Stimulated activated CD8-positive, alpha-beta memory T cell treated with anti-CD3 and anti-CD28 coated beads, Interleukin-12 subunit alpha, Interleukin-12 subunit beta, amount 100 ng/mL, for 1 hour (primary cell): Measurements from ENCODE around the gene IQCH.
"Not testable (repeated sequence)": the region's sequence is repeated elsewhere in the genome, so short reads cannot be mapped to it uniquely, and the experiment has no call there.

Source experiments
- DNase-seq: peaks from one replicate; pipeline ENCODE4 v3.0.0-alpha.2; 2020; ENCODE audit warnings: low read depth

Gene IQCH

GRCh38 chr15:67358812-67359211 is 104.2 kb downstream of the IQCH start:
- no peak for DNase-seq

- DNase-seq, result no peak
These were observed 105.0 kb downstream of the IQCH start for GRCh38 chr15:67359431-67360079.

- DNase-seq, result no peak
These were observed 106.5 kb downstream of the IQCH start for GRCh38 chr15:67361100-67361499.

GRCh38 chr15:67363712-67364111 is 109.1 kb downstream of the IQCH start:
- DNase-seq, result not testable (repeated sequence)

- no peak for DNase-seq
These were observed 111.4 kb downstream of the IQCH start for GRCh38 chr15:67365994-67366393.

GRCh38 chr15:67366904-67367303 is 112.3 kb downstream of the IQCH start:
- no peak for DNase-seq

GRCh38 chr15:67369359-67369998 is 114.9 kb downstream of the IQCH start:
- no peak for DNase-seq

- no peak for DNase-seq
These were observed 115.8 kb downstream of the IQCH start for GRCh38 chr15:67370206-67370954.

DNA sequence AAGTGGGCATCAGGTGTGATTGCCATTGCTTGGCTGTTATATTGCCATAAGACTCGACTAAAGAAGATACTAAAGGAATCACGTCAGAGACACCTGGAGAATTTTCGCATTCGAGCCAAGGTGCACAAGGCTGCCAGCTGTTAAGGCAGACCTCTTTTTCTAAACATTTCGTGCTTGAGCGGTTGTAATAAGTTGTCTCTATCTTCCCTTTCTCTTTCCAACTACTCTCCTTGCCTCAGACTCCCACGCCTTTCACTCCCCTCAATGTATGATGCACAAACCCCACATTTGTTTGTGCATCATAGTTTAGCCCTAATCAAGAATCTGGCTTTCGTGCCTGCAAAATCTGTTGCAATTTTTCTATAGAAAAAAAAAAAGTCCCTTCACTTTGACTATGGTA is 118.0 kb downstream of the IQCH start:
- no peak for DNase-seq

DNA sequence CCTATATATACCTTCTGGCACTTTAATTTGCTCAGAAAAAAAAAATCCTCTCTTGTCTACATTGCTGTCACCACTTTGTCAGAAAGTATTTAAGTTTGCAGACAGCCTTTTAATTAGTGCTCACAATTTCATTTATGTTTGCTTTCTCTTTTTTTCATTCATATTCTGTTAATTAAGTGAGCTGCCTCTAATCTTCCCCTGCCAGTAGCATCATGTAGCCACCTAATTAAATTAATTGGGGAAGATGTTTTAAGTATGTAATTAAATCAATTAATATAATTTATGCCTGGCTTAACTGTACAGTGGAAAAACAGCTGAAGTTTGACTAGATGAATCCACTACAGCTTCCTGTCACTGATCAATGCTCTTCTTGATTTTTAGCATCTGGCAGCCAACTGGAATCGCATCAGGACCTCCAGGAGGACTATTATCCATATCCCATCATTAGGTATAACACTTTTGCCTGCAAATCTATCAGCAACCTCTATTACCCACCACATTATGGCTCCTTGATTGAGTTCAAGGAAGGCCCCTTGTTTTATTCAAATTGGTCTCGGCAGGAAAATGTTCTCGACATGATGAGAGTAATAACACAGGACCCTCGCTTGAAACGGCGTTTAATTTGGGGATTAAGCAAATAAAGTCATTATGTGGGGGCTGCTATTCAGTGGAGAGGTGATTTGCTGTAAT is 118.5 kb downstream of the IQCH start:
- DNase-seq, result no peak

- DNase-seq, result no peak
These were observed 119.4 kb downstream of the IQCH start for GRCh38 chr15:67373971-67374370.

GRCh38 chr15:67379530-67379929 is 124.9 kb downstream of the IQCH start:
- no peak for DNase-seq

DNA sequence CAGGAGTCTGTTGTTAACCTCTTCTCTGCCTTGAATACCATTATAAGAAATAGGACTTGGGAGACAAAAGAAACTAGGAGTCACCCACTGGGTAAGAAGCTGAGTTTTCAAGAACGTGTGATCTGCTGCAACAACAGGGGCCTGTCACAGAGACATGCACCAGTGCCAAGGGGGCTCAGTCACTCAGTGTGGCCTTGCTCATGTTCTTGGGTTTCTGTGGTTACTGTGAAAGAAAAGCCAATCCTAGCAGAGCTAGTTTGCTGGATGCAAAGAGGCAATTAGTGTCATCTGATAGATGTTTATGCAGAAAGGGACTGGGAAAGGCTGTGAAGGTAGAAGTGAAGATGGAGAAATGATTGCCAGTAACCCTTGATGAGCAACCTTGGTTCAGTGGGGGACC is 126.3 kb downstream of the IQCH start:
- no peak for DNase-seq

- no peak for DNase-seq
These were observed 126.9 kb downstream of the IQCH start for GRCh38 chr15:67381416-67382045.

GRCh38 chr15:67382723-67383122 is 128.1 kb downstream of the IQCH start:
- no peak for DNase-seq

DNA sequence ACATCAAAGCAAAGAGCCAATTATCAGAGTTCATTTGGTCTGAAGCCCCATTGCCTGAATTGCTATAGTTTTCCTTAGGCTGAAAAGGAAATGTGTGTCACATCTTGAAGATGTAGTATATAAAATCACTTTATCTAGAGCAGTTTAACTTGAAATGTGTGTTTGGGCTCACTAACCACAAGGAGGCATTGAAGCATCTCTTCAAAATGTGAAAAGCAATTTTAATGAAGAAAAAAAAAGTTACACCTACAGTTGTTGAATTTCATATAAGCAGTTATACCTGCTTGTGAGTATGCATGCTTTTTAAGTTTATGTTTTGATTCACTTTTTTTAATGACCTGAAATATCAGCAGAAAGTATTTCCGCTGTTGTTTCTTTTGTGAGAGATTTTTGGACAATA is 129.3 kb downstream of the IQCH start:
- DNase-seq, result no peak

GRCh38 chr15:67384761-67385160 is 130.2 kb downstream of the IQCH start:
- no peak for DNase-seq

DNA sequence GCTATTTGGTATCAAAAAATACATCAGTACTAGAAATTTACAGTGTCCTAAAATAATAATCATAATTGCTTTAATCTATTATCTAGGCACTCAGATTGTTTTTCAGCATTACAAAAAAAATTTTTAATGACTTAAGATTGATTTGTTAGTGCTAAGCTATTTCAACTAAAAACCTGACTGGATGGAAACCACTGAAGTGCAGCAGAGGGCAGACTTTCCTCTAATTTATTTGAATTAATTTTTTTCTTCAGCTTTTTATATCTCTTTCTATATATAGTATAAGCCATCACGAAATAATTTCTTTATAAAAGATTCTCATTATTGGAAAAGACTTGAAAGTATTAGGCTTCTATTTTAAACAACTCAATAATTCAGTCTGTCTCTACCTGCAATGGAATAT is 131.4 kb downstream of the IQCH start:
- no peak for DNase-seq

GRCh38 chr15:67386947-67387346 is 132.4 kb downstream of the IQCH start:
- no peak for DNase-seq

DNA sequence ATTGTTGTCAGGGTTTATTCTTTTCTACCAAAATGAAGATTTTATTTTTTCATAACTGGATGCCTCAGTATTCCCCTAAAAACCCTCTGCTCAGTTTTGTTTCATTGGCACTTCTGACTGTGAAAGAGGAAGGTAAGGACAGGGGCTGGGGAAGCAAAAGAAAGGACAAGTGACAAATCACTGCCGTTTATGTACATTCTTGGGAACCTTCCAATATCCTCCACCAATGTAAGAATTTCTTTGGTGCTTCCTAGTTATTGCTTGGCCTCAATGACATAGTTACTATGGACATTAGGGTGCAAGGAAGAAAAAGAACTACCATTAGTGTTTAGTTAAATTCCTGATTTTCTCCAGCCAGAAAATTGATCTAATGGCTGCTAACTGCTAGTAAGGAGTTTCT is 135.4 kb downstream of the IQCH start:
- DNase-seq, result no peak

- no peak for DNase-seq
These were observed 140.5 kb downstream of the IQCH start for GRCh38 chr15:67394873-67395639.

- no peak for DNase-seq
These were observed 141.5 kb downstream of the IQCH start for GRCh38 chr15:67396114-67396513.
